Hindlimb muscle (tissue), 1 donor: ENCODE measurements around the gene AFAP1. TPM values are rescaled to one million over a fixed set of nuclear protein-coding genes. Genes with fewer than 3 reads are reported as not detected.

Source experiments
- DNase-seq: peaks from one replicate; pipeline ENCODE4 v3.0.0-alpha.2; 2013
- polyA plus RNA-seq: library from polyadenylated mRNA; unstranded; fragments of 120-200 nt; gene quantifications from one replicate; pipeline ENCODE4 v1.2.1, GENCODE V29; 2013; ENCODE audit not compliant: insufficient read length

AFAP1 gene
- polyA plus RNA-seq, 1 donor: 38.3 TPM

GRCh38 chr4:7968262-7968896 lies 28.7 kb upstream of the AFAP1 start:
- DNase-seq: no peak

GRCh38 chr4:7967501-7968261 lies 28.0 kb upstream of the AFAP1 start:
- no peak for DNase-seq

- no peak for DNase-seq
Measured at GRCh38 chr4:7967063-7967440, 27.4 kb upstream of the AFAP1 start.

GRCh38 chr4:7966281-7967062 lies 26.8 kb upstream of the AFAP1 start:
- no peak for DNase-seq

GRCh38 chr4:7964890-7965662 lies 25.4 kb upstream of the AFAP1 start:
- no peak for DNase-seq

GRCh38 chr4:7964459-7964858 lies 24.8 kb upstream of the AFAP1 start:
- DNase-seq: no peak

GRCh38 chr4:7963691-7964090 lies 24.0 kb upstream of the AFAP1 start:
- DNase-seq: no peak

GRCh38 chr4:7962609-7963508 lies 23.2 kb upstream of the AFAP1 start:
- no peak for DNase-seq

- no peak for DNase-seq
Measured at GRCh38 chr4:7960790-7961655, 21.4 kb upstream of the AFAP1 start.

GRCh38 chr4:7960017-7960789 lies 20.5 kb upstream of the AFAP1 start:
- no peak for DNase-seq

GRCh38 chr4:7959078-7959477 lies 19.4 kb upstream of the AFAP1 start:
- no peak for DNase-seq

- DNase-seq: no peak
Measured at GRCh38 chr4:7956934-7957656, 17.4 kb upstream of the AFAP1 start.

- no peak for DNase-seq
Measured at GRCh38 chr4:7956270-7956808, 16.7 kb upstream of the AFAP1 start.

GRCh38 chr4:7955393-7955792 lies 15.7 kb upstream of the AFAP1 start:
- no peak for DNase-seq

- no peak for DNase-seq
Measured at GRCh38 chr4:7952615-7953014, 13.0 kb upstream of the AFAP1 start.

GRCh38 chr4:7950301-7951092 lies 10.8 kb upstream of the AFAP1 start:
- no peak for DNase-seq

GRCh38 chr4:7949759-7950158 lies 10.1 kb upstream of the AFAP1 start:
- DNase-seq: no peak

- DNase-seq: no peak
Measured at GRCh38 chr4:7947927-7948326, 8.3 kb upstream of the AFAP1 start.
